ENCODE data around the gene TRIOBP. TPM values are rescaled to one million over a fixed set of nuclear protein-coding genes. Genes with fewer than 3 reads are reported as not detected.

TRIOBP gene
- total and polyA plus RNA-seq, 2 donors (not counting 1 experiment from before 2014, with no cell fraction given): 32.9 to 131 TPM

GRCh38 chr22:37672920-37673455 lies 23.9 kb upstream of the TRIOBP start:
- DNase-seq (ENCODE audit: low read depth in 2 of 2): no peak
- H3K27ac ChIP-seq (ENCODE audit: insufficient read depth, low read length): no peak overlapping the region
- H3K79me2 ChIP-seq (ENCODE audit: control insufficient read depth, insufficient read depth, low read length): peaks cover 23% of the 10 kb centered on the region
- H3K9me3 ChIP-seq (ENCODE audit: control insufficient read depth, insufficient read depth, low read depth, low read length): no peaks in the 10 kb centered on the region
- no peak overlapping the region for H2AFZ ChIP-seq (ENCODE audit: low read length)
- H3K4me1 ChIP-seq (ENCODE audit: control insufficient read depth, extremely low read depth, insufficient read depth, low read length): peaks cover 2% of the 10 kb centered on the region
- no peak overlapping the region for H3K9ac ChIP-seq (ENCODE audit: insufficient read depth, low read length)
- TF ChIP-seq EZH2 (IDR thresholded peaks at IDR 0.05; ENCODE audit: low read length, missing control alignments) (no peak), CTCF (conservative IDR thresholded peaks at IDR 0.05 in 1 of 2, IDR thresholded peaks at IDR 0.05 in 1 of 2; ENCODE audit: low read depth in 1 of 2, low read length in 2 of 2) (no peak)
- H4K20me1 ChIP-seq (ENCODE audit: control insufficient read depth, extremely low read depth, insufficient read depth, low read length): no peaks in the 10 kb centered on the region
- H3K36me3 ChIP-seq (ENCODE audit: control insufficient read depth, insufficient read depth, low read length): peaks cover 5% of the 10 kb centered on the region
- H3K4me2 ChIP-seq (ENCODE audit: extremely low read depth, insufficient read depth, low read length): no peak overlapping the region
- no peaks in the 10 kb centered on the region for H3K27me3 ChIP-seq (ENCODE audit: control insufficient read depth, insufficient read depth, low read length)
- no peak overlapping the region for H3K4me3 ChIP-seq (replicated peaks in 1 of 4; ENCODE audit: control extremely low read depth in 1 of 4, insufficient read depth in 1 of 4, low read depth in 3 of 4, low read length in 4 of 4)

- Histone ChIP-seq H2AFZ (ENCODE audit: low read length) (no peak overlapping the region), H3K9ac (ENCODE audit: insufficient read depth, low read length) (no peak overlapping the region), H3K27me3 (ENCODE audit: control insufficient read depth, insufficient read depth, low read length) (no peaks in the 10 kb centered on the region), H3K4me2 (ENCODE audit: extremely low read depth, insufficient read depth, low read length) (no peak overlapping the region), H3K79me2 (ENCODE audit: control insufficient read depth, insufficient read depth, low read length) (peaks cover 29% of the 10 kb centered on the region), H3K36me3 (ENCODE audit: control insufficient read depth, insufficient read depth, low read length) (peaks cover 11% of the 10 kb centered on the region), H3K4me3 (replicated peaks in 1 of 4; ENCODE audit: control extremely low read depth in 1 of 4, insufficient read depth in 1 of 4, low read depth in 3 of 4, low read length in 4 of 4) (no peak overlapping the region), H3K27ac (ENCODE audit: insufficient read depth, low read length) (peak overlapping the region; percentile 52), H3K9me3 (ENCODE audit: control insufficient read depth, insufficient read depth, low read depth, low read length) (no peaks in the 10 kb centered on the region), H3K4me1 (ENCODE audit: control insufficient read depth, extremely low read depth, insufficient read depth, low read length) (peaks cover 5% of the 10 kb centered on the region), H4K20me1 (ENCODE audit: control insufficient read depth, extremely low read depth, insufficient read depth, low read length) (peaks cover 2% of the 10 kb centered on the region)
- TF ChIP-seq EZH2 (IDR thresholded peaks at IDR 0.05; ENCODE audit: low read length, missing control alignments) (no peak), CTCF (conservative IDR thresholded peaks at IDR 0.05 in 1 of 2, IDR thresholded peaks at IDR 0.05 in 1 of 2; ENCODE audit: low read depth in 1 of 2, low read length in 2 of 2) (no peak)
- DNase-seq (ENCODE audit: low read depth in 2 of 2): no peak
Observed at GRCh38 chr22:37674248-37674647, 22.6 kb upstream of the TRIOBP start.

DNA sequence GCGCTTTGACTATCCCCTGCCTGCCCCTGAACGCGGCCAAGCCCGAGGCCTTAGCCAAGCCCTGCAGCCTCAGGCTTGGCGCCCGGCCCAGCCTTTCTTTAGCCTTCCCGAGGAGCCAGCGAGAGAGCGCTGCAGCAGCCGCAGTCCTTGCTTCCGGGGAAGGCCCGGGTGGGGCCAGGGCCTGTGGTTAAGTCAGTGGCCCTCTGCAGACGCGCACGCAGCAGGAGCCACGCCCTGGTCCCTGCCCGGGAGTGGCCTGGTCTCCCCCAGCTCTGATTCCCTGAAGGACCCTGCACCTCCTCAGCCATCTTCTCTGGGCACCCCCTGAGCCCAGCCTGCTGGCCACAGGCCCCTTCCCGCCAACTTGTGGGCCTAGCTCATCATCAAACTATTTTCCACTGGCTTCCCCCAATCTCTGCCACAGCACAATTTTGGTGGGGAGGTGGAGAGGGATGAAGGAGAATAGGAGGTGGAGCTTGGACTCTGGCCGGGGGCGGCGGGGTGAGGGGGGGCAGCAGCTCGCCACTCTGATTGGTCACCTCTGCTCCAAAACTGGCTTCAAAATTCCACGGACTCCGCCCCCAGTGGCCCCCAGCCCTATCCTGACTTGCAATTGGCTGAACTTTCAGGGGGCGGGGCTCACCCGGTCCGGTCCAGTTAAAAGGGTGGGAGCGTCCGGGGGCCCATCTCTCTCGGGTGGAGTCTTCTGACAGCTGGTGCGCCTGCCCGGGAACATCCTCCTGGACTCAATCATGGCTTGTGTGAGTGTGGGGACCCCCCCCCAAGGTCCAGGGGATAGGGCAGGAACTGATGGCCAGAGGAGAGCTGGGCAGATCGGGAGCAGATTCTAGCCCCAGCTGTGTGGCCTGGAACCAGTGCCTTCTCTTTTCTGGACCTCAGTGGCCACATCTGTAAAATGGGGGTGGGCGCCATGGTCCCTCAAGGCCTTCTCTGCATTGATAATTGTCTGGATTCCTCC lies 21.6 kb upstream of the TRIOBP start, which contains the start of gene LGALS1:
TSS of gene LGALS1 (plus strand) at position 686 of the 979 bp plus-strand sequence. CDS start at position 753, 67 bp downstream.
- Histone ChIP-seq H3K27ac (ENCODE audit: insufficient read depth, low read length) (peak within 1 kb of the TSS; percentile 95), H3K4me1 (ENCODE audit: control insufficient read depth, extremely low read depth, insufficient read depth, low read length) (peaks cover 7% of the 10 kb centered on the region), H3K27me3 (ENCODE audit: control insufficient read depth, insufficient read depth, low read length) (no peaks in the 10 kb centered on the region), H3K9me3 (ENCODE audit: control insufficient read depth, insufficient read depth, low read depth, low read length) (no peaks in the 10 kb centered on the region), H3K4me3 (replicated peaks in 1 of 4; ENCODE audit: control extremely low read depth in 1 of 4, insufficient read depth in 1 of 4, low read depth in 3 of 4, low read length in 4 of 4) (peak within 1 kb of the TSS; percentile 93 to 100 (median 98)), H3K79me2 (ENCODE audit: control insufficient read depth, insufficient read depth, low read length) (peaks cover 31% of the 10 kb centered on the region), H3K36me3 (ENCODE audit: control insufficient read depth, insufficient read depth, low read length) (peaks cover 17% of the 10 kb centered on the region), H3K9ac (ENCODE audit: insufficient read depth, low read length) (peak within 1 kb of the TSS; percentile 87), H4K20me1 (ENCODE audit: control insufficient read depth, extremely low read depth, insufficient read depth, low read length) (peaks cover 3% of the 10 kb centered on the region), H2AFZ (ENCODE audit: low read length) (peak within 1 kb of the TSS; percentile 39), H3K4me2 (ENCODE audit: extremely low read depth, insufficient read depth, low read length) (peak within 1 kb of the TSS; percentile 78)
- peak; percentile 98 to 99 for DNase-seq (ENCODE audit: low read depth in 2 of 2)
- TF ChIP-seq EZH2 (IDR thresholded peaks at IDR 0.05; ENCODE audit: low read length, missing control alignments) (no peak), CTCF (conservative IDR thresholded peaks at IDR 0.05 in 1 of 2, IDR thresholded peaks at IDR 0.05 in 1 of 2; ENCODE audit: low read depth in 1 of 2, low read length in 2 of 2) (no peak)
